ENCODE results near the gene TRIM9.

GRCh38 chr14:51024377-51024776 lies 70.5 kb downstream of the TRIM9 start:
- TF ChIP-seq POLR2AphosphoS5 (IDR thresholded peaks at IDR 0.05) (no peak), CTCF (IDR thresholded peaks at IDR 0.05) (no peak)
